Bone marrow (tissue), 2 donors: ENCODE data around the gene ASIC2.

ENCODE experiments used
- DNase-seq, 2 donors: peaks; one replicate each; lab custom pipeline; 2025; lab: John Stamatoyannopoulos, UW

Gene ASIC2

GRCh38 chr17:33113991-33114370 lies 179.1 kb downstream of the ASIC2 start:
- DNase-seq = no peak

- no peak for DNase-seq
Observed at GRCh38 chr17:33113276-33113990, 179.7 kb downstream of the ASIC2 start.

GRCh38 chr17:33112763-33113162 lies 180.3 kb downstream of the ASIC2 start:
- DNase-seq = no peak

- DNase-seq = no peak
Observed at GRCh38 chr17:33109336-33110072, 183.6 kb downstream of the ASIC2 start.

- DNase-seq = no peak
Observed at GRCh38 chr17:33106525-33107165, 186.4 kb downstream of the ASIC2 start.

GRCh38 chr17:33105911-33106310 lies 187.2 kb downstream of the ASIC2 start:
- no peak for DNase-seq

GRCh38 chr17:33099906-33100305 lies 193.2 kb downstream of the ASIC2 start:
- DNase-seq = no peak

GRCh38 chr17:33099252-33099651 lies 193.8 kb downstream of the ASIC2 start:
- no peak for DNase-seq

- DNase-seq = no peak
Observed at GRCh38 chr17:33097411-33097810, 195.7 kb downstream of the ASIC2 start.

- no peak for DNase-seq
Observed at GRCh38 chr17:33096161-33096560, 196.9 kb downstream of the ASIC2 start.

GRCh38 chr17:33091271-33091670 lies 201.8 kb downstream of the ASIC2 start:
- DNase-seq = no peak

GRCh38 chr17:33090806-33091205 lies 202.3 kb downstream of the ASIC2 start:
- no peak for DNase-seq

GRCh38 chr17:33086878-33087277 lies 206.2 kb downstream of the ASIC2 start:
- no peak for DNase-seq

GRCh38 chr17:33086041-33086440 lies 207.1 kb downstream of the ASIC2 start:
- no peak for DNase-seq

- DNase-seq = no peak
Observed at GRCh38 chr17:33085256-33085655, 207.8 kb downstream of the ASIC2 start.

- no peak for DNase-seq
Observed at GRCh38 chr17:33084755-33085154, 208.3 kb downstream of the ASIC2 start.

- no peak for DNase-seq
Observed at GRCh38 chr17:33082529-33083173, 210.4 kb downstream of the ASIC2 start.

- DNase-seq = no peak
Observed at GRCh38 chr17:33080091-33080490, 213.0 kb downstream of the ASIC2 start.

- no peak for DNase-seq
Observed at GRCh38 chr17:33079201-33079600, 213.9 kb downstream of the ASIC2 start.

GRCh38 chr17:33076979-33077378 lies 216.1 kb downstream of the ASIC2 start:
- no peak for DNase-seq

GRCh38 chr17:33073416-33073815 lies 219.7 kb downstream of the ASIC2 start:
- no peak for DNase-seq

- DNase-seq = no peak
Observed at GRCh38 chr17:33072421-33073161, 220.5 kb downstream of the ASIC2 start.
